ENCODE measurements around the gene CASKIN1. TPM values are rescaled to one million over a fixed set of nuclear protein-coding genes. Genes with fewer than 3 reads are reported as not detected.

CASKIN1 gene
- total RNA-seq, 1 experiment from 2014 or later, result 7.9 TPM

DNA sequence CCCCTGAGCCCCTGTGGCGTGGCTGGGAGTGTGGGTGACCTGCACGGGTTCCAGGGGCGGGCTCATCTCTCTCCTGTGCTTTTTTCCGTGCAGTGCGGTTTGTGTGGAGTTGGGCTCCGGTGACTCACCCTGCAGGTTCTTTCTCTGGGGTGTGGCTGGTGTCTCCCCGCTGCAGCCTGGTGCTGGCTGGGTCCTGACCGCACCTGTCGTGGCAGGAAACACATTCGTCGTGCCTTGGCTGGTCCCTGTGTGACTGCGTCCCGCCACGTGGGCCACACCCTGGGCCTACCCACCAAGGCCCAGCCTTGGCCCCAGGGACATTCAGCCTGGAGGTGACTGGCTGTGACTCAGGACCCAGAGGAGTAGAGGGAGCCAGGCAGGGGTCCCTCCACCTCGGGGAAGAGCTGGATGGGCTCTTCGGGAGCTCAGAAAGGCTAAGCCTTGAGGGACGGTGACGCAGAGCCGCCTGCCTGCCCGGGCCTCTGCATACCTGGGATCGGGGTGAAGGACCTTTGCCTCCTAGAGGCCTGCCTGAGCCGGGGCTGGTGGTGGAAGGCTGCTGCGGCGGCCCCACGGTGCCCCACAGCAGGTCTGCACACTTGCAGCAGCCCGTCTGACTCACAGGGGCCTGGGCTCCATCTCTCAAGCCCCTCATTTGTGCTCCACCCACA, 33.1 kb downstream of the CASKIN1 start:
- no peak overlapping the region for H2AFZ ChIP-seq (ENCODE audit: low read length)
- no peak overlapping the region for H2BK15ac ChIP-seq (ENCODE audit: low read depth, low read length)
- no peak overlapping the region for H2AK5ac ChIP-seq (ENCODE audit: insufficient read length, low read length)
- H3K18ac ChIP-seq (ENCODE audit: insufficient read length, low read depth, low read length), result no peak overlapping the region
- no peak overlapping the region for H3K56ac ChIP-seq (ENCODE audit: insufficient read length, low read depth, low read length)
- peaks cover 24% of the 10 kb centered on the region; the same call in 1 of the 2 replicates for H3K79me2 ChIP-seq (ENCODE audit: insufficient read depth, low read length)
- Mint-ChIP-seq H3K4me3 (no peak overlapping the region), H3K4me1 (peaks cover 3 to 9% of the 10 kb centered on the region in 2 experiments; a peak in 3 of 4 replicates), H3K27ac (peak overlapping the region in 1 of 3 experiments; percentile 77; a peak in 2 of 7 replicates), H3K36me3 (ENCODE audit: insufficient read depth in 1 of 3, low read depth in 3 of 3) (peaks cover 9 to 29% (median 28%) of the 10 kb centered on the region in 3 experiments), H3K9me3 (no peaks in the 10 kb centered on the region), H3K27me3 (ENCODE audit: low read depth) (no peaks in the 10 kb centered on the region)
- H3K4me2 ChIP-seq (ENCODE audit: insufficient read depth, insufficient read length, low read length), result no peak overlapping the region
- H4K91ac ChIP-seq (ENCODE audit: insufficient read length, low read depth, low read length), result no peak overlapping the region
- no peak overlapping the region for H4K5ac ChIP-seq (ENCODE audit: insufficient read length, low read depth, low read length)
- peaks cover 4% of the 10 kb centered on the region for H3K79me1 ChIP-seq (ENCODE audit: insufficient read depth, low read depth, low read length, poor library complexity, severe bottlenecking)
- no peaks in the 10 kb centered on the region for H3K23me2 ChIP-seq (ENCODE audit: insufficient read length, low read depth, low read length, poor library complexity, severe bottlenecking)
- no peak overlapping the region for H2BK5ac ChIP-seq (ENCODE audit: insufficient read length, low read length)
- H3K27ac ChIP-seq (ENCODE audit: insufficient read length, low read depth, low read length), result no peak overlapping the region
- H2BK12ac ChIP-seq (ENCODE audit: insufficient read length, low read depth, low read length), result no peak overlapping the region
- no peak overlapping the region for H3K9ac ChIP-seq (ENCODE audit: extremely low read depth, insufficient read length, low read length)
- H4K8ac ChIP-seq (replicated peaks; ENCODE audit: insufficient read length, low read depth, low read length), result no peak overlapping the region
- DNase-seq, result no peak
- no peak overlapping the region for H2BK120ac ChIP-seq (ENCODE audit: low read depth, low read length, poor library complexity, severe bottlenecking)
- H3K27me3 ChIP-seq (ENCODE audit: insufficient read depth, low read length), result no peaks in the 10 kb centered on the region
- H3K9me3 ChIP-seq (ENCODE audit: control insufficient read depth, low read depth, low read length), result no peaks in the 10 kb centered on the region
- H2BK20ac ChIP-seq (ENCODE audit: low read depth, low read length, poor library complexity, severe bottlenecking), result no peak overlapping the region
- no peak overlapping the region for H3K23ac ChIP-seq (ENCODE audit: insufficient read length, low read depth, low read length)
- H3K4ac ChIP-seq (ENCODE audit: low read depth, low read length), result no peak overlapping the region
- TF ChIP-seq, protein P1, sequence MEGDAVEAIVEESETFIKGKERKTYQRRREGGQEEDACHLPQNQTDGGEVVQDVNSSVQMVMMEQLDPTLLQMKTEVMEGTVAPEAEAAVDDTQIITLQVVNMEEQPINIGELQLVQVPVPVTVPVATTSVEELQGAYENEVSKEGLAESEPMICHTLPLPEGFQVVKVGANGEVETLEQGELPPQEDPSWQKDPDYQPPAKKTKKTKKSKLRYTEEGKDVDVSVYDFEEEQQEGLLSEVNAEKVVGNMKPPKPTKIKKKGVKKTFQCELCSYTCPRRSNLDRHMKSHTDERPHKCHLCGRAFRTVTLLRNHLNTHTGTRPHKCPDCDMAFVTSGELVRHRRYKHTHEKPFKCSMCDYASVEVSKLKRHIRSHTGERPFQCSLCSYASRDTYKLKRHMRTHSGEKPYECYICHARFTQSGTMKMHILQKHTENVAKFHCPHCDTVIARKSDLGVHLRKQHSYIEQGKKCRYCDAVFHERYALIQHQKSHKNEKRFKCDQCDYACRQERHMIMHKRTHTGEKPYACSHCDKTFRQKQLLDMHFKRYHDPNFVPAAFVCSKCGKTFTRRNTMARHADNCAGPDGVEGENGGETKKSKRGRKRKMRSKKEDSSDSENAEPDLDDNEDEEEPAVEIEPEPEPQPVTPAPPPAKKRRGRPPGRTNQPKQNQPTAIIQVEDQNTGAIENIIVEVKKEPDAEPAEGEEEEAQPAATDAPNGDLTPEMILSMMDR (conservative IDR thresholded peaks at IDR 0.05), result no peak
- H4K20me1 ChIP-seq (ENCODE audit: control insufficient read depth, insufficient read depth, insufficient read length), result peaks cover 2% of the 10 kb centered on the region
- no CpG with 5 or more reads among the region's 26 CpGs for WGBS (ENCODE audit: extremely low coverage, insufficient read length, low lambda C conversion rate)
- no peak overlapping the region for H3T11ph ChIP-seq (ENCODE audit: low read length)
- H3K4me1 ChIP-seq (ENCODE audit: insufficient read depth, low read length), result no peaks in the 10 kb centered on the region
- H3K14ac ChIP-seq (ENCODE audit: insufficient read depth, low read length), result no peak overlapping the region; the same call in 1 of the 2 replicates

Data from H9 (cell line).